Heart left ventricle (tissue), 16 donors: Measurements from ENCODE around the gene EBP. TPM values are rescaled to one million over a fixed set of nuclear protein-coding genes. Genes with fewer than 3 reads are reported as not detected.

Source experiments
- ATAC-seq, 4 donors: fragments of 200-7000 bp; cut with Tn5 transposase; one replicate each; pipeline ENCODE4 v1.9.1; 2020 to 2022; ENCODE audit warnings: moderate library complexity in 4 of 4, mild to moderate bottlenecking in 3 of 4, moderate number of reproducible peaks in 1 of 4
- DNase-seq, 5 donors: peaks; one replicate each; pipeline ENCODE4 v3.0.0-alpha.2; 2020
- H3K27ac ChIP-seq, 12 donors: fragments of 200-600 bp; sonication (generic) in 4 of 12; one replicate each; pipeline versions ENCODE4 v1.5.0 to v1.8.0; 2016 to 2022; ENCODE audit warnings: mild to moderate bottlenecking in 2 of 12
- H3K27me3 ChIP-seq, 9 donors: fragments of 200-600 bp; sonication (generic) in 2 of 9; one replicate each; pipeline versions ENCODE4 v1.5.1 to v1.8.0; 2016 to 2022; ENCODE audit warnings: mild to moderate bottlenecking in 3 of 9
- H3K36me3 ChIP-seq, 9 donors: fragments of 200-600 bp; sonication (generic) in 2 of 9; one replicate each; pipeline versions ENCODE4 v1.5.0 to v1.8.0; 2018 to 2022; ENCODE audit warnings: mild to moderate bottlenecking in 2 of 9
- H3K4me1 ChIP-seq, 12 donors: fragments of 200-600 bp; sonication (generic) in 4 of 12; one replicate each; pipeline versions ENCODE4 v1.5.0 to v1.8.0; 2016 to 2022; ENCODE audit warnings: mild to moderate bottlenecking in 3 of 12
- H3K4me3 ChIP-seq, 12 donors: fragments of 200-600 bp; sonication (generic) in 4 of 12; one replicate each; pipeline versions ENCODE4 v1.5.0 to v1.8.0; 2017 to 2022; ENCODE audit warnings: mild to moderate bottlenecking in 9 of 12, moderate library complexity in 4 of 12
- H3K9me3 ChIP-seq, 12 donors: fragments of 200-600 bp; sonication (generic) in 4 of 12; one replicate each; pipeline versions ENCODE4 v1.5.0 to v1.8.0; 2016 to 2022; ENCODE audit warnings: mild to moderate bottlenecking in 1 of 12
- POLR2A ChIP-seq, 2 donors: fragments of 450-650 bp; IDR thresholded peaks; one replicate each; pipeline ENCODE4 v1.6.1; 2017; ENCODE audit warnings: antibody characterized with exemption in 2 of 2, mild to moderate bottlenecking in 2 of 2, moderate library complexity in 2 of 2
- WGBS, 4 donors: extraction: QIAGEN DNeasy Blood & Tissue Kit in 2 of 4; methylation state at CpG; one replicate each; pipeline versions ENCODE4 v1.1.5 to v1.1.7; 2013 to 2018; 5-methylcytosine and 5-hydroxymethylcytosine counted together
- intact Hi-C, 10 donors: fragments of 100-400 bp; cut with DNase I; formaldehyde crosslinking; loops; one replicate each; pipeline versions ENCODE4 v1.11.1 to v1.14.2; 2022
- polyA plus RNA-seq, 2 donors: library from polyadenylated mRNA; stranded (reverse); fragments of 200-250 nt; gene quantifications; one replicate each; pipeline ENCODE4 v1.2.3, GENCODE V29; 2013
- total RNA-seq, 9 donors: library from RNA; depleted of rRNA in 2 of 9; stranded (reverse); fragments of >200 nt in 2 of 9; fragmentation: NEBNext Ultra II Directional in 3 of 9; extraction: Animal tissue kit (Norgen Biotek cat#: 25700) in 3 of 9; gene quantifications; one replicate each; pipeline versions ENCODE4 v1.1.0 to v1.2.4, GENCODE V29; 2016 to 2023
- TF ChIP-seq, protein P1 (sequence below), 12 donors: fragments of 200-600 bp; sonication (generic) in 4 of 12; IDR thresholded peaks; one replicate each; pipeline versions ENCODE4 v1.5.0 to v1.8.0; 2018 to 2022; ENCODE audit warnings: antibody characterized with exemption in 12 of 12, mild to moderate bottlenecking in 5 of 12
- donor health status: ischemic (EF 13 %, LVEDD 7.1; RV severe dilation, severe dysfunction).
- donor health status: healthy with polysubstance abuse.
- donor health status: DM: no; HTN: yes; CAD: no.
- donor health status: DM: no; HTN: no; CAD: no.
- donor health status: ischemic (EF 25% LVEDD 6.9; RV normal size, moderate dysfunction).
- donor health status: ischemic (EF 25% LVEDD 5.7; RV mildly dilated, moderate dysfunction).
- donor health status: healthy.
- donor health status: DM: yes; HTN: yes; CAD: no.
- donor health status: ischemic (EF 35%, LVEDD 5.7; RV mildly dilated, moderate dysfunction).
- donor health status: nonischemic (EF 11% LVEDD 7.7; RV severe dilation, severe dysfunction).
- donor health status: DM: yes; HTN: yes; CAD: no.
- donor health status: PGD.
- donor health status: ischemic (EF 29% LVEDD 5.4; RV normal size, mild dysfunction).
- donor health status: nonischemic (EF 23%, LVEDD 6.1; RV moderate dilation, normal function).

Gene EBP
- total and polyA plus RNA-seq, 11 donors = 37.1 to 118 (median 57.5) TPM

DNA sequence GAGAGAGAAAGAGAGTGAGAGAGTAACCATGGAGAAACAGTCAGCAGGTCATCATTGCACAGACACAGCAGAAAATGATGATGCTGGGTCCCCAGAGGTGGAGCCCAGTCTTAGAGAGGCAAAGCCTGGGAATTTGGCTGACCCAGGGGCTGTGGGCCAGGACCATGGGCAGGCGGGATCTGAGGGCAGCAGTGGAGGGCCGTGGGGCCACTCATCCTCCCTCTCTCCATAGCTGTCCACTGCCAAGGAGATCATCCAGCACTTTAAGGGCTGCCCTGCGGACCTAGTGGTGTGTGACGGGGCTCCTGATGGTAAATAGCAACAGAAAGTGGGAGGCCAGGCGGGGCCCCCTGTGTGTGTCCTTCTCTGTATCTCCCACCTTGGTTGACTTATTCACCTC lies 42.8 kb upstream of the EBP start:
- Histone ChIP-seq H3K27me3 (no peaks in the 10 kb centered on the region), H3K36me3 (peaks cover 0 to 26% (median 12%) of the 10 kb centered on the region in 9 donors), H3K9me3 (no peaks in the 10 kb centered on the region), H3K4me1 (peaks cover 0 to 8% (median 0%) of the 10 kb centered on the region in 12 donors), H3K27ac (no peak overlapping the region), H3K4me3 (no peak overlapping the region)
- intact Hi-C loops = loop anchor here in 1 of 10 donors (10.0 kb wide), 1 partner anchor 404 kb away; the partner anchor contains the start of gene ZNF630
- no peak for DNase-seq
- ATAC-seq = no peak
- TF ChIP-seq POLR2A (IDR thresholded peaks at IDR 0.05) = no peak
- TF ChIP-seq, protein P1, sequence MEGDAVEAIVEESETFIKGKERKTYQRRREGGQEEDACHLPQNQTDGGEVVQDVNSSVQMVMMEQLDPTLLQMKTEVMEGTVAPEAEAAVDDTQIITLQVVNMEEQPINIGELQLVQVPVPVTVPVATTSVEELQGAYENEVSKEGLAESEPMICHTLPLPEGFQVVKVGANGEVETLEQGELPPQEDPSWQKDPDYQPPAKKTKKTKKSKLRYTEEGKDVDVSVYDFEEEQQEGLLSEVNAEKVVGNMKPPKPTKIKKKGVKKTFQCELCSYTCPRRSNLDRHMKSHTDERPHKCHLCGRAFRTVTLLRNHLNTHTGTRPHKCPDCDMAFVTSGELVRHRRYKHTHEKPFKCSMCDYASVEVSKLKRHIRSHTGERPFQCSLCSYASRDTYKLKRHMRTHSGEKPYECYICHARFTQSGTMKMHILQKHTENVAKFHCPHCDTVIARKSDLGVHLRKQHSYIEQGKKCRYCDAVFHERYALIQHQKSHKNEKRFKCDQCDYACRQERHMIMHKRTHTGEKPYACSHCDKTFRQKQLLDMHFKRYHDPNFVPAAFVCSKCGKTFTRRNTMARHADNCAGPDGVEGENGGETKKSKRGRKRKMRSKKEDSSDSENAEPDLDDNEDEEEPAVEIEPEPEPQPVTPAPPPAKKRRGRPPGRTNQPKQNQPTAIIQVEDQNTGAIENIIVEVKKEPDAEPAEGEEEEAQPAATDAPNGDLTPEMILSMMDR (IDR thresholded peaks at IDR 0.05) = no peak
- 73 to 95% (median 80%) methylated on average over 5 of the region's 5 CpGs for WGBS, 4 donors

DNA sequence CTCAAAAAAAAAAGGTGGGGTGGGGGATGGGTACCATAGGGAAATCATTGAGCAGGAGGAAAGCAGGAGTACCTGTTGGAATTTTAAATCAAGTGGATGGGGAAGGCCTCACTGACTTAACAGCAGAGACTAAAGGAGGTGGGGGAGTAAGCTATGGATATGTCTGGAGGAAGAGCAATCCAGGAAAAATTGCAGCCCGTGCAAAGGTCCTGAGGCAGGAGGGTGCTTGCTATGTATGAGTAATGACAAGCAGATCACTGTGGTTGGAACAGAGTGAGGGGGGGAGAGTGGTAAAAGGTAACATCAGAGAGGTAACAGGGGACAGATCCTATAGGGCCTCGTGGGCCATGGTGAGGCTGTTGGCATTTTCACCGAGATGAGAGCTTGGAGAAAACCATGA lies 41.5 kb upstream of the EBP start:
- WGBS, 4 donors = 68 to 95% (median 88%) methylated on average over 3 of the region's 3 CpGs
- Histone ChIP-seq H3K27ac (no peak overlapping the region), H3K36me3 (peaks cover 0 to 27% (median 16%) of the 10 kb centered on the region in 9 donors), H3K9me3 (no peaks in the 10 kb centered on the region), H3K4me1 (peaks cover 0 to 4% (median 0%) of the 10 kb centered on the region in 12 donors), H3K4me3 (no peak overlapping the region), H3K27me3 (no peaks in the 10 kb centered on the region)
- DNase-seq (no peak), ATAC-seq (no peak)
- intact Hi-C loops = no loop called here
- TF ChIP-seq, protein P1 (IDR thresholded peaks at IDR 0.05) = no peak
- TF ChIP-seq POLR2A (IDR thresholded peaks at IDR 0.05) = no peak

DNA sequence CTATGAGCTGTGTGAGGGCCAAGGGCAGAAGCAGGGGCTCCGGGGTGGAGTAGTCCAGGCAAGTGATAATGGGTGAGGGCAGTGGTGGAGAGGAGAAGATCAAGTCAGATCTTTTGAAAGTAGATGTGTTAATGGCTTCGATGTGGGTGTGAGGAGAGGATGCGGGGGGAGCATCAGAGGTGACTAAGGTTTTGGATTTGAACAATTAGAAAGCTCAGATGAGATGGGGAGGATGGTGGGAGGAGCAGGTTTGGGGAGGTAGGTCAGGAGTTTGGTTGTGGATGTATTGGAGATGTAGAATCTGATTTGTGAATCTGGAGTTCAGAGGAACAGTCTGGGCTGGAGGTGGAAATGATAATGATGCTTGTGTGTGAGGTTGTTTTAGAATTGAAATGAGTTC lies 41.0 kb upstream of the EBP start:
- TF ChIP-seq, protein P1 (IDR thresholded peaks at IDR 0.05) = no peak
- TF ChIP-seq POLR2A (IDR thresholded peaks at IDR 0.05) = no peak
- peaks cover 0 to 27% (median 16%) of the 10 kb centered on the region in 9 donors for H3K36me3 ChIP-seq
- 77 to 94% (median 87%) methylated on average over 3 of the region's 3 CpGs for WGBS, 4 donors

DNA sequence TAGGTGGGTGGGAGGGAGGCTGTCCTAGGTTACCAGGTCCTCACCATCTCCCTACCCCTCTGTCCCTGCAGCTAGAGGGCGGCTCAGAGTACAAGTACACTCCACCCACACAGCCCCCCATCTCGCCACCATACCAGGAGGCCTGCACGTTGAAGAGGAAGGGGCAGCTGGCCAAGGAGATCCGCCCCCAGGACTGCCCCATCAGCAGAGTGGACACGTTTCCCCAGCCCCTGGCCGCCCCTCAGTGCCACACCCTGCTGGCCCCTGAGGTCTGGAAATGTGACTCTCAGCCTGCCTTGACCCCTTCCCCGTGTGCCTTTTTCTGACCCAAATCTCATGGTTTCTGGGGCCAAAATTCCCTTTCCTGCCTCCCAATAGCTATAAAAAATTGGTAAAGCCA lies 39.1 kb upstream of the EBP start:
- ATAC-seq = no peak
- Histone ChIP-seq H3K4me1 (no peaks in the 10 kb centered on the region), H3K36me3 (peaks cover 0 to 32% (median 16%) of the 10 kb centered on the region in 9 donors), H3K27me3 (no peaks in the 10 kb centered on the region), H3K4me3 (no peak overlapping the region), H3K27ac (no peak overlapping the region), H3K9me3 (no peaks in the 10 kb centered on the region)
- no peak for TF ChIP-seq POLR2A (IDR thresholded peaks at IDR 0.05)
- TF ChIP-seq, protein P1 (IDR thresholded peaks at IDR 0.05) = no peak
- WGBS, 4 donors = 66 to 86% (median 76%) methylated on average over 5 to 7 of the region's 7 CpGs
- no peak for DNase-seq
- intact Hi-C loops = no loop called here

More for the DNA sequence above, 41.0 kb upstream of the EBP start:
- no peak overlapping the region for H3K4me3 ChIP-seq
- H3K4me1 ChIP-seq = no peaks in the 10 kb centered on the region
- ATAC-seq (no peak), DNase-seq (no peak)
- no peak overlapping the region for H3K27ac ChIP-seq
- H3K27me3 ChIP-seq = no peaks in the 10 kb centered on the region
- no peaks in the 10 kb centered on the region for H3K9me3 ChIP-seq
- intact Hi-C loops = no loop called here
